OCI-LY7 (cell line): ENCODE results near the gene GLTP.

Experiments used
- EZH2phosphoT487 ChIP-seq: fragments of 200-600 bp; sonication (generic); IDR thresholded peaks from 2 replicates; pipeline ENCODE4 v1.6.1; 2018; ENCODE audit warnings: low read depth, borderline replicate concordance, mild to moderate bottlenecking, mixed run types, antibody characterized with exemption, low read length, moderate library complexity, mixed read lengths
- TF ChIP-seq, protein P1 (sequence below): fragments of 200-600 bp; sonication (generic); conservative IDR thresholded peaks from 2 replicates; pipeline ENCODE4 v1.5.1; 2014; ENCODE audit warnings: mild to moderate bottlenecking, antibody characterized with exemption, low read length, moderate library complexity, mixed read lengths

- TF ChIP-seq, protein P1, sequence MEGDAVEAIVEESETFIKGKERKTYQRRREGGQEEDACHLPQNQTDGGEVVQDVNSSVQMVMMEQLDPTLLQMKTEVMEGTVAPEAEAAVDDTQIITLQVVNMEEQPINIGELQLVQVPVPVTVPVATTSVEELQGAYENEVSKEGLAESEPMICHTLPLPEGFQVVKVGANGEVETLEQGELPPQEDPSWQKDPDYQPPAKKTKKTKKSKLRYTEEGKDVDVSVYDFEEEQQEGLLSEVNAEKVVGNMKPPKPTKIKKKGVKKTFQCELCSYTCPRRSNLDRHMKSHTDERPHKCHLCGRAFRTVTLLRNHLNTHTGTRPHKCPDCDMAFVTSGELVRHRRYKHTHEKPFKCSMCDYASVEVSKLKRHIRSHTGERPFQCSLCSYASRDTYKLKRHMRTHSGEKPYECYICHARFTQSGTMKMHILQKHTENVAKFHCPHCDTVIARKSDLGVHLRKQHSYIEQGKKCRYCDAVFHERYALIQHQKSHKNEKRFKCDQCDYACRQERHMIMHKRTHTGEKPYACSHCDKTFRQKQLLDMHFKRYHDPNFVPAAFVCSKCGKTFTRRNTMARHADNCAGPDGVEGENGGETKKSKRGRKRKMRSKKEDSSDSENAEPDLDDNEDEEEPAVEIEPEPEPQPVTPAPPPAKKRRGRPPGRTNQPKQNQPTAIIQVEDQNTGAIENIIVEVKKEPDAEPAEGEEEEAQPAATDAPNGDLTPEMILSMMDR, result no peak
- TF ChIP-seq EZH2phosphoT487, result no peak
These were observed 20.6 kb upstream of the GLTP start for GRCh38 chr12:109900752-109901580.
